ENCODE measurements around the gene TIMM10.

DNA sequence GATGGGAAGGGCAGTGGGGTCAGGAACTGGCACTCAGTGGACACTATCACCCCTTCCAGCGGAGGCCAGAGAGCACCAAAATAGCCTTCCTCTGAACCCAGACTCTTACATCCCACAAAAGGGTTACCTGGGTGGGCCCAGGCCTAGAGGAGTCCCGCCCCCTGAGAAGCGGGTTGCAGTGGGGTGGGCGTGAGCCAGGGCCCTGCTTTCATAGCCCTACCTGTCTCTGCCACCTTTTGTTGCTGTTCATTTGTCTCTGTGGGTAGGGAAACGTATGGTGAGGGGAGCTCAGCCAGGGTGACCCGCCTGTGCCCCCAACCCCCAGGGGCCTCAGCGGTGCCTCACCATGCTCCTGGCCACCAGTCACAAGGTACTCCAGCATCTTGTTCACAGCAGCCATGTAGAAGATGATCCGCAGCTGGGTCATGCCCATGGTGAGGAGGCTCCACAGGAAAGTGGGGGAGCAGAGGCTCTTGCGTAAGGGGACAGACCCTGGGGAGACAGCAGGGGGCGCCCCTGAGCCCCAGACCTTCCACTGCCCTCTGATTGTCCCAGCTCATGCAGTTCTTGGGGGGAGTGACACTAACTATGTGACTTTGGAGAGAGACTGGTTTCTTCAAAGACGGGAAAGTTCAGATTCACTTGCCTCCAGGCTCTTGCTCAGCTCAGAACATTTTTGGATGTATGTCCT is 39.0 kb downstream of the TIMM10 start:
- TF ChIP-seq, protein P1, sequence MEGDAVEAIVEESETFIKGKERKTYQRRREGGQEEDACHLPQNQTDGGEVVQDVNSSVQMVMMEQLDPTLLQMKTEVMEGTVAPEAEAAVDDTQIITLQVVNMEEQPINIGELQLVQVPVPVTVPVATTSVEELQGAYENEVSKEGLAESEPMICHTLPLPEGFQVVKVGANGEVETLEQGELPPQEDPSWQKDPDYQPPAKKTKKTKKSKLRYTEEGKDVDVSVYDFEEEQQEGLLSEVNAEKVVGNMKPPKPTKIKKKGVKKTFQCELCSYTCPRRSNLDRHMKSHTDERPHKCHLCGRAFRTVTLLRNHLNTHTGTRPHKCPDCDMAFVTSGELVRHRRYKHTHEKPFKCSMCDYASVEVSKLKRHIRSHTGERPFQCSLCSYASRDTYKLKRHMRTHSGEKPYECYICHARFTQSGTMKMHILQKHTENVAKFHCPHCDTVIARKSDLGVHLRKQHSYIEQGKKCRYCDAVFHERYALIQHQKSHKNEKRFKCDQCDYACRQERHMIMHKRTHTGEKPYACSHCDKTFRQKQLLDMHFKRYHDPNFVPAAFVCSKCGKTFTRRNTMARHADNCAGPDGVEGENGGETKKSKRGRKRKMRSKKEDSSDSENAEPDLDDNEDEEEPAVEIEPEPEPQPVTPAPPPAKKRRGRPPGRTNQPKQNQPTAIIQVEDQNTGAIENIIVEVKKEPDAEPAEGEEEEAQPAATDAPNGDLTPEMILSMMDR (IDR thresholded peaks at IDR 0.05; ENCODE audit: poor library complexity) = peak; percentile 48
- TF ChIP-seq EZH2 (IDR thresholded peaks at IDR 0.05; ENCODE audit: borderline replicate concordance) = no peak
- no peak for TF ChIP-seq EZH2phosphoT487 (IDR thresholded peaks at IDR 0.05; ENCODE audit: low read depth, severe bottlenecking, unreplicated experiment)
